PC-9 (cell line): Measurements from ENCODE around the gene DNAJC12.

ENCODE experiments used
- EZH2 ChIP-seq: fragments of 200-600 bp; sonication (generic); IDR thresholded peaks from 2 replicates; pipeline ENCODE4 v1.8.0; 2017; ENCODE audit warnings: antibody characterized with exemption, low read depth
- TF ChIP-seq, protein P1 (sequence below): fragments of 200-600 bp; sonication (generic); conservative IDR thresholded peaks from 2 replicates; pipeline ENCODE4 v1.6.1; 2017; ENCODE audit warnings: mixed run types, antibody characterized with exemption, mild to moderate bottlenecking, moderate library complexity

DNA sequence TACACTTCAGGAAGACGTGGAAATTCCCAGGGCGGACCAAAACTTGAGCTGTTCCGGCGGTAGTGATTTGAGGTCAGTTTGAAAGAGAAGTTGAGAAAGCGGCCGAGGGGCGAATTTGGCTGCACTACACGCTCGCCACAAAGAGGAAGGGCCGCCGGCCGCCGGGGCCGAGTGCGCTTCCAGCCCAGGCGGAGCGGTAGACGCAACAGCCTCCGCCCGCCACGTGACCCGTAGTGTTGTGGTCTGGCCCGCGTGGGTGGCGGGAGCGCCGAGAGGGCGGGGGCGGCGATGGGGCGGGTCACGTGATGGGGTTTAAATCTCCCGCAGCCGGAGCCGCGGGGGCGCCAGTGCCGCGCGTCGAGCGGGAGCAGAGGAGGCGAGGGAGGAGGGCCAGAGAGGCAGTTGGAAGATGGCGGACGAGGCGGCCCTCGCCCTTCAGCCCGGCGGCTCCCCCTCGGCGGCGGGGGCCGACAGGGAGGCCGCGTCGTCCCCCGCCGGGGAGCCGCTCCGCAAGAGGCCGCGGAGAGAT, 46.4 kb upstream of the DNAJC12 start, which contains the start of gene SIRT1:
- TF ChIP-seq, protein P1, sequence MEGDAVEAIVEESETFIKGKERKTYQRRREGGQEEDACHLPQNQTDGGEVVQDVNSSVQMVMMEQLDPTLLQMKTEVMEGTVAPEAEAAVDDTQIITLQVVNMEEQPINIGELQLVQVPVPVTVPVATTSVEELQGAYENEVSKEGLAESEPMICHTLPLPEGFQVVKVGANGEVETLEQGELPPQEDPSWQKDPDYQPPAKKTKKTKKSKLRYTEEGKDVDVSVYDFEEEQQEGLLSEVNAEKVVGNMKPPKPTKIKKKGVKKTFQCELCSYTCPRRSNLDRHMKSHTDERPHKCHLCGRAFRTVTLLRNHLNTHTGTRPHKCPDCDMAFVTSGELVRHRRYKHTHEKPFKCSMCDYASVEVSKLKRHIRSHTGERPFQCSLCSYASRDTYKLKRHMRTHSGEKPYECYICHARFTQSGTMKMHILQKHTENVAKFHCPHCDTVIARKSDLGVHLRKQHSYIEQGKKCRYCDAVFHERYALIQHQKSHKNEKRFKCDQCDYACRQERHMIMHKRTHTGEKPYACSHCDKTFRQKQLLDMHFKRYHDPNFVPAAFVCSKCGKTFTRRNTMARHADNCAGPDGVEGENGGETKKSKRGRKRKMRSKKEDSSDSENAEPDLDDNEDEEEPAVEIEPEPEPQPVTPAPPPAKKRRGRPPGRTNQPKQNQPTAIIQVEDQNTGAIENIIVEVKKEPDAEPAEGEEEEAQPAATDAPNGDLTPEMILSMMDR, result no peak
- no peak for TF ChIP-seq EZH2
